Measurements from ENCODE around the gene SRL. TPM values are rescaled to one million over a fixed set of nuclear protein-coding genes. Genes with fewer than 3 reads are reported as not detected.

SRL gene
- total RNA-seq, 1 experiment from 2014 or later: not detected

DNA sequence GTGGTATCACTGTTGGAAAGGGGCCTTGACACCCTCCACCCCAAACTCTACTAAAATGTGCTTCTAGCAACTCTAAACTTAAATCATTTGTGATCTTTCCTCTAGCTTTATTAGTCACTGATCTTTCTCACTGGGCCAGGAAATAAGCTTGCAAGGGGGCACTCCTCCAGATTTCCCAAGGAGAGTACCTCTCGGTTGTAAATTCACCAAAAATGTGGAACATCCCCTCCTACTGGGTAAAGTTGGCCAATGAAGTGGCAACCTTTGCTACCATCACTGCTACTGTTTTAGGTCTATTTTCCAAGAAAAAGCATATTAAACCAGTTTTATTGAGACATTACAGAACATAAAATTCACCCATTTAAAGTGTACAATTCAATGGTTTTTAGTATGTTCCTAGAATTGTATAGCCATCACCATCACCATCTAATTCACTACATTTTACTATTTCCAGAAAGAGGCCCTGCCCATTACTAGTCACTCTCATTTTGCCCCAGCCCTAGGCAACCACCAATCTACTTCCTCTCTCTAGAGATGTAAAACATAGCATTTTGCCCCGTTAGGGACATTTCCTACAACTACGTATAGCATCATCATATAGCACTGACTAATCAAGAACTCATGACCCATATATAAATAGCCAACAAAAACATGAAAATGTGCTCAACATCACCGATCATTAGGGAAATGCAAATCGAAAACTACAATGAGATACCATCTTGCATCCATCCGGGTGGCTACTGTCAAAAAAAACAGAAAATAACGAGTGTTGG lies 81.0 kb downstream of the SRL start:
- H3K27me3 ChIP-seq (ENCODE audit: low read length): no peaks in the 10 kb centered on the region
- no peaks in the 10 kb centered on the region for H3K9me3 ChIP-seq (ENCODE audit: low read length)
- no peaks in the 10 kb centered on the region for H3F3A ChIP-seq (ENCODE audit: low read length, unreplicated experiment)
- H3K4me3 ChIP-seq (ENCODE audit: low read length): no peak overlapping the region
- H3K9ac ChIP-seq (ENCODE audit: low read length): no peak overlapping the region
- no peak for ATAC-seq
- no peaks in the 10 kb centered on the region for H3K79me2 ChIP-seq (ENCODE audit: low read length)
- no peaks in the 10 kb centered on the region for H4K20me1 ChIP-seq (ENCODE audit: low read length)
- H3K36me3 ChIP-seq (ENCODE audit: low read depth, low read length): no peaks in the 10 kb centered on the region
- no peaks in the 10 kb centered on the region for H3K4me1 ChIP-seq (ENCODE audit: insufficient read depth, low read length)
- BruUV-seq (replicated peaks): no TSS peak
- no peak for DNase-seq
- no peak overlapping the region for H3K4me2 ChIP-seq (ENCODE audit: low read length)
- intact Hi-C loops (cut with micrococcal nuclease): no loop called here
- no peak overlapping the region for H2AFZ ChIP-seq (ENCODE audit: low read length)
- H3K9me2 ChIP-seq (replicated peaks; ENCODE audit: low read length): no peaks in the 10 kb centered on the region
- no peak for TF ChIP-seq EZH2 (IDR thresholded peaks at IDR 0.05; ENCODE audit: low read length, unreplicated experiment)
- TF ChIP-seq, protein P1, sequence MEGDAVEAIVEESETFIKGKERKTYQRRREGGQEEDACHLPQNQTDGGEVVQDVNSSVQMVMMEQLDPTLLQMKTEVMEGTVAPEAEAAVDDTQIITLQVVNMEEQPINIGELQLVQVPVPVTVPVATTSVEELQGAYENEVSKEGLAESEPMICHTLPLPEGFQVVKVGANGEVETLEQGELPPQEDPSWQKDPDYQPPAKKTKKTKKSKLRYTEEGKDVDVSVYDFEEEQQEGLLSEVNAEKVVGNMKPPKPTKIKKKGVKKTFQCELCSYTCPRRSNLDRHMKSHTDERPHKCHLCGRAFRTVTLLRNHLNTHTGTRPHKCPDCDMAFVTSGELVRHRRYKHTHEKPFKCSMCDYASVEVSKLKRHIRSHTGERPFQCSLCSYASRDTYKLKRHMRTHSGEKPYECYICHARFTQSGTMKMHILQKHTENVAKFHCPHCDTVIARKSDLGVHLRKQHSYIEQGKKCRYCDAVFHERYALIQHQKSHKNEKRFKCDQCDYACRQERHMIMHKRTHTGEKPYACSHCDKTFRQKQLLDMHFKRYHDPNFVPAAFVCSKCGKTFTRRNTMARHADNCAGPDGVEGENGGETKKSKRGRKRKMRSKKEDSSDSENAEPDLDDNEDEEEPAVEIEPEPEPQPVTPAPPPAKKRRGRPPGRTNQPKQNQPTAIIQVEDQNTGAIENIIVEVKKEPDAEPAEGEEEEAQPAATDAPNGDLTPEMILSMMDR (conservative IDR thresholded peaks at IDR 0.05; ENCODE audit: low read depth, low read length): no peak
- TF ChIP-seq EZH2phosphoT487 (IDR thresholded peaks at IDR 0.05; ENCODE audit: borderline replicate concordance, low read length): no peak
- no peak overlapping the region for H3K27ac ChIP-seq (ENCODE audit: low read length)
- CTCF ChIA-PET: no interaction called here
- POLR2A ChIA-PET (ENCODE audit: unreplicated experiment): no interaction called here

DNA sequence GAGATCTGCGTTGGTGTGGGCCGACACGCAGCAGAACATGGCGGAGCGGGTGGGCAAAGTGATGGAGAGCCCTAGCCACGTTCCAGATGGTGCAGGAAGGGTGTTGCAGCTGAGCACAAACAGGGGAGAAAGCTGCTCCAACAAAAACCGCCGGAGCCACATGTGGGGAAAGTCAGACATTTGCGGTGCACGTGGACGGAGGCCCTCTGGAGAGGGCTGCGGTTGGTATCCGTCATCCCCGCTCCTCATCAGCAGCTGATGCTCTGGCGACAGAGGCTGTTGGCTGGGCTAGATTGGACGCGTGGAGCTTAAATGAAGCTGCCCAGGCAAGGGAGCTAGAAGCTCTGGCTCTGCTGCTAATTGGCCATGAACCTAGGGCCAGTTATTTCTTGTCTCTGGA lies 82.2 kb downstream of the SRL start:
- DNase-seq: no peak
- ChIA-PET CTCF (no interaction called here), POLR2A (ENCODE audit: unreplicated experiment) (no interaction called here)
- no peaks in the 10 kb centered on the region for H3F3A ChIP-seq (ENCODE audit: low read length, unreplicated experiment)
- BruUV-seq (replicated peaks): no TSS peak
- H3K79me2 ChIP-seq (ENCODE audit: low read length): no peaks in the 10 kb centered on the region
- TF ChIP-seq, protein P1 (conservative IDR thresholded peaks at IDR 0.05; ENCODE audit: low read depth, low read length): no peak
- TF ChIP-seq EZH2 (IDR thresholded peaks at IDR 0.05; ENCODE audit: low read length, unreplicated experiment) (no peak), EZH2phosphoT487 (IDR thresholded peaks at IDR 0.05; ENCODE audit: borderline replicate concordance, low read length) (no peak)
- H3K9me2 ChIP-seq (replicated peaks; ENCODE audit: low read length): no peaks in the 10 kb centered on the region
- no peaks in the 10 kb centered on the region for H3K9me3 ChIP-seq (ENCODE audit: low read length)
- ATAC-seq: no peak
- H4K20me1 ChIP-seq (ENCODE audit: low read length): no peaks in the 10 kb centered on the region
- H3K27me3 ChIP-seq (ENCODE audit: low read length): no peaks in the 10 kb centered on the region
- no peak overlapping the region for H3K4me2 ChIP-seq (ENCODE audit: low read length)
- H3K27ac ChIP-seq (ENCODE audit: low read length): no peak overlapping the region
- H3K4me1 ChIP-seq (ENCODE audit: insufficient read depth, low read length): no peaks in the 10 kb centered on the region
- intact Hi-C loops (cut with micrococcal nuclease): no loop called here
- no peak overlapping the region for H3K4me3 ChIP-seq (ENCODE audit: low read length)
- H3K36me3 ChIP-seq (ENCODE audit: low read depth, low read length): no peaks in the 10 kb centered on the region
- no peak overlapping the region for H2AFZ ChIP-seq (ENCODE audit: low read length)
- no peak overlapping the region for H3K9ac ChIP-seq (ENCODE audit: low read length)

Measured in PC-3 (cell line).